Bronchial epithelial cell (primary cell): ENCODE measurements around the gene YARS1. TPM values are rescaled to one million over a fixed set of nuclear protein-coding genes. Genes with fewer than 3 reads are reported as not detected.
"Not testable (repeated sequence)": the region's sequence is repeated elsewhere in the genome, so short reads cannot be mapped to it uniquely, and the experiment has no call there.

Experiments
- DNase-seq: peaks from one replicate; pipeline ENCODE4 v3.0.0-alpha.2; 2010; ENCODE audit warnings: low read depth
- FAIRE-seq: peaks from 2 replicates; lab custom pipeline; 2011; peaks lifted over from hg19 to GRCh38; lab: Jason Lieb, UNC
- H3K27me3 ChIP-seq: 2 replicates; pipeline ENCODE4 v1.5.1; 2011; ENCODE audit warnings: low read length; ENCODE audit not compliant: control insufficient read depth, insufficient read depth
- H3K36me3 ChIP-seq: 2 replicates; pipeline ENCODE4 v1.5.1; 2011; ENCODE audit warnings: low read length; ENCODE audit not compliant: control insufficient read depth, insufficient read depth
- H3K4me3 ChIP-seq: 2 replicates; pipeline ENCODE4 v1.5.1; 2011; ENCODE audit warnings: mild to moderate bottlenecking, low read depth, low read length, control low read depth
- total RNA-seq: library from RNA; depleted of rRNA; stranded (reverse); fragments of >200 nt; gene quantifications from 2 replicates; pipeline ENCODE4 v1.2.1, GENCODE V29; 2014
- TF ChIP-seq, protein P1 (sequence below): IDR thresholded peaks from 2 replicates; pipeline ENCODE4 v1.5.1; 2011; ENCODE audit warnings: mild to moderate bottlenecking, moderate library complexity, low read length, control low read depth, inconsistent platforms; ENCODE audit not compliant: insufficient read depth, severe bottlenecking

YARS1 gene
- total RNA-seq, 1 donor from 2014 or later, result 195 TPM

DNA sequence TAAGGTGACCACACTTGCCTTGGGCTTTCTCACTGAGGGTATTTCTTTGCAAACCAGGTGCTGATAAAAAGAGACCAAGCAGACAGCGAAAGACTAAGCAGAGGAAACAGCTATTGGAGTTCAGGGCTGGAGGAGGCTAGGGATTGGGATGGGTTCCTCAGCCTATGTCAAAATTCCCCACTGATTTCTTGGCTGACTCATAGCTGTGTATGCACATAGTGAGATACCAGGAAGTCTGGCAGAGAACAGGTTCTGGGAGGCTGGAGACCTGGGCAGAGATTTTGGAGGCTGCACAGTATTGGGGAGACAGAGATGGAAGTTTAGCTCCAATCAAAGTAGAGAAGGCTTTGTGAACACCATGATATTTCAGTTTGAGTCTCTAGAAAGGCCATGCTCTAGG, 25.3 kb downstream of the YARS1 start:
- Histone ChIP-seq H3K27me3 (no peaks in the 10 kb centered on the region), H3K4me3 (no peak overlapping the region), H3K36me3 (peaks cover 16% of the 10 kb centered on the region)
- TF ChIP-seq, protein P1, sequence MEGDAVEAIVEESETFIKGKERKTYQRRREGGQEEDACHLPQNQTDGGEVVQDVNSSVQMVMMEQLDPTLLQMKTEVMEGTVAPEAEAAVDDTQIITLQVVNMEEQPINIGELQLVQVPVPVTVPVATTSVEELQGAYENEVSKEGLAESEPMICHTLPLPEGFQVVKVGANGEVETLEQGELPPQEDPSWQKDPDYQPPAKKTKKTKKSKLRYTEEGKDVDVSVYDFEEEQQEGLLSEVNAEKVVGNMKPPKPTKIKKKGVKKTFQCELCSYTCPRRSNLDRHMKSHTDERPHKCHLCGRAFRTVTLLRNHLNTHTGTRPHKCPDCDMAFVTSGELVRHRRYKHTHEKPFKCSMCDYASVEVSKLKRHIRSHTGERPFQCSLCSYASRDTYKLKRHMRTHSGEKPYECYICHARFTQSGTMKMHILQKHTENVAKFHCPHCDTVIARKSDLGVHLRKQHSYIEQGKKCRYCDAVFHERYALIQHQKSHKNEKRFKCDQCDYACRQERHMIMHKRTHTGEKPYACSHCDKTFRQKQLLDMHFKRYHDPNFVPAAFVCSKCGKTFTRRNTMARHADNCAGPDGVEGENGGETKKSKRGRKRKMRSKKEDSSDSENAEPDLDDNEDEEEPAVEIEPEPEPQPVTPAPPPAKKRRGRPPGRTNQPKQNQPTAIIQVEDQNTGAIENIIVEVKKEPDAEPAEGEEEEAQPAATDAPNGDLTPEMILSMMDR, result no peak
- FAIRE-seq (no peak), DNase-seq (peak; percentile 81)

DNA sequence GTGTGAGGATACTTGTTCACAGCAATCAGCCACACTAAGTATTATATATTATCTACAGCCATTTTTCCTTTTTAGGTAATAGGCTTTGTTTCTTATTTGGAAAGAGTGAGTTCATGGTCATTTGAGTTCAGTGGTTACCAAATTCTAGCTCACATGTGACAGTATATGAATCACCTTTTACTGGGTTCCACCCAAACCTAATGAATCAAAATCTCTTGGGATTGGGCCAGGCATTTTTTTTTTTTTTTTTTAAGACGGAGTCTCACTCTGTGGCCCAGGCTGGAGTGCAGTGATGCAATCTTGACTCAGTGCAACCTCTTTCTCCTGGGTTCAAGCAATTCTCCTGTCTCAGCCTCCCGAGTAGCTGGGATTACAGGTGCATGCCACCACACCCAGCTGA, 27.8 kb downstream of the YARS1 start:
- peaks cover 29% of the 10 kb centered on the region for H3K36me3 ChIP-seq
- DNase-seq, result peak; percentile 95
- H3K4me3 ChIP-seq, result not testable (repeated sequence)

DNA sequence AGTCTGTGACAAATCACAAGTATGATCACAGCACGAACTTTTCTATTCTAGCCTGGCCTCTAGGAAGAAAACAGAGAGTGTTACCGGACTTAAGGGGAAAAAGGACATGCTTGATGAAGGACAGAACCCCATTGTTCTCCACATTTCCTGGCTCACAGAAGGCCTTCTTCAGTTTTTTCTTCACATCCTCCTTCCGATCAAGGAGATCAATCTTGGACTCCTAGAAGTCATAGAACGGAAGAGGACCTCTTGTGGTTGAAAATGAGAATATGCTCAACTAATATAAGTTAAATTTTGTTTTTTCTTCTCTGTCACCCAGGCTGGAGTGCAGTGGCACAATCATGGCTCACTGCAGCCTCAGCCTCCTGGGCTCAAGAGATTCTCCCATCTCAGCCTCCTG, 30.3 kb downstream of the YARS1 start:
- FAIRE-seq, result no peak
- TF ChIP-seq, protein P1, result no peak
- Histone ChIP-seq H3K27me3 (no peaks in the 10 kb centered on the region), H3K36me3 (peaks cover 33% of the 10 kb centered on the region), H3K4me3 (no peak overlapping the region)
- DNase-seq, result no peak

More for the DNA sequence above, 27.8 kb downstream of the YARS1 start:
- H3K27me3 ChIP-seq, FAIRE-seq: not testable (repeated sequence)

DNA sequence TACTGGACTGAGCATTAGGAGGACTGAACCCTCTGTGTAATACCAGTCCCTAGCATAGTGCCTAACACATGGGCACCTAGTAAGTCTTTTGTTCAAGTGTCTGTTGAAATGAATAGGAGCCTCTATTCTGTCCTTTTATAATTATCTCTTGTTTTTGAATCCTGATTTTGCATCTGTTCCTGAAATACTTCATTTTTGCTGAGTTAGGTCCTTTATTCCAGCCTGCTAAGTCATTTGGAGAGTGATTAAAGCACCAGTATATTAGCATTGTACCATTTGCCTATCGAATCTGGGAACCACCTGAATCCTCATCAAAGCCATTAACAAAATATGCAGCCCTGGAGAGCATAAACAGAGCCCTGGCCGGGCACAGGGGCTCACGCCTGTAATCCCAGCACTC, 32.3 kb downstream of the YARS1 start:
- FAIRE-seq, result no peak
- no peak overlapping the region for H3K4me3 ChIP-seq
- TF ChIP-seq, protein P1, result no peak
- no peaks in the 10 kb centered on the region for H3K27me3 ChIP-seq
- peaks cover 40% of the 10 kb centered on the region for H3K36me3 ChIP-seq
- DNase-seq, result no peak

DNA sequence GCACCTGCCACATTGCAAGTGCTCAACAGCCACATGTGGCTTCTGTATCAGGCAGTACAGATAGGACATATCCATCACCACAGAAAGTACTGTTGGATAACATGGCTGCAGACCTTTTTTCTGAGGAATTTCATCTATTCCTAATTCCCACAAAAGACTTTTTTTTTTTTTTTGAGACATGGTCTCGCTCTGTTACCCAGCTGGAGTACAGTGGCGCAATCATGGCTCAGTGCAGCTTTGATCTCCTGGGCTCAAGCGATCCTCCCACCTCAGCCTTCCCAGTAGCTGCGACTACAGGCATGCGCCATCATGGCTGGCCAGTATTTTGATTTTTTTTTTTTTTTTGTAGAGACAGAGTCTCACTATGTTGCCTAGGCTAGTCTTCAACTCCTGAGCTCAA, 33.3 kb downstream of the YARS1 start:
- Histone ChIP-seq H3K27me3 (no peaks in the 10 kb centered on the region), H3K4me3 (no peak overlapping the region), H3K36me3 (peaks cover 47% of the 10 kb centered on the region)
- DNase-seq (no peak), FAIRE-seq (no peak)
- TF ChIP-seq, protein P1, result no peak

DNA sequence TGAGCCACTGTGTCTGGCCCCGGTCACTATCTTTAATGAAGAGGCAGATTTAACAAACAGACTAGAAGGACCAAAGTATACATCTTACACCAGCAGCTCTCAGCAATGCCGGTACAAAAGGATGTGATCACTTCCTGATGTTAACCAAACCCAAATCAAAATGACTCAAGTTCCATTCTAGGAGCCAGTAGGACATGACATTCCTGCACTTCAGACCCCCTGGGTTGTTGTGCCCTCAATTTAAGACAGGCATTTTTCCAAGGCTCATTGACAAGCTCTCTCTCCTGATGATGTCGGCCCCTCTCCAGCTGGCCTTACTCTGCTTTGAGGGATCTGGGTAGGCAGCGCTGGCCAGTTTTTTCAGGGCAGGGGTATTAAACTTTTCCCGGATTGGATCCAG, 35.1 kb downstream of the YARS1 start:
- DNase-seq (no peak), FAIRE-seq (no peak)
- Histone ChIP-seq H3K4me3 (no peak overlapping the region), H3K27me3 (no peaks in the 10 kb centered on the region), H3K36me3 (peaks cover 43% of the 10 kb centered on the region)
- TF ChIP-seq, protein P1, result no peak
